Measurements from ENCODE around the gene STX8.

The STX8 gene

GRCh38 chr17:9239793-9240658 lies 335.6 kb downstream of the STX8 start:
- DNase-seq (ENCODE audit: low read depth), result peak; percentile 54

- no peak for DNase-seq (ENCODE audit: low read depth)
Measured at GRCh38 chr17:9239246-9239792, 336.3 kb downstream of the STX8 start.

- no peak for DNase-seq (ENCODE audit: low read depth)
Measured at GRCh38 chr17:9238340-9239245, 337.0 kb downstream of the STX8 start.

GRCh38 chr17:9237661-9238301 lies 337.8 kb downstream of the STX8 start:
- DNase-seq (ENCODE audit: low read depth), result no peak

GRCh38 chr17:9237053-9237410 lies 338.6 kb downstream of the STX8 start:
- DNase-seq (ENCODE audit: low read depth), result no peak

GRCh38 chr17:9236286-9237052 lies 339.2 kb downstream of the STX8 start:
- DNase-seq (ENCODE audit: low read depth), result no peak

DNA sequence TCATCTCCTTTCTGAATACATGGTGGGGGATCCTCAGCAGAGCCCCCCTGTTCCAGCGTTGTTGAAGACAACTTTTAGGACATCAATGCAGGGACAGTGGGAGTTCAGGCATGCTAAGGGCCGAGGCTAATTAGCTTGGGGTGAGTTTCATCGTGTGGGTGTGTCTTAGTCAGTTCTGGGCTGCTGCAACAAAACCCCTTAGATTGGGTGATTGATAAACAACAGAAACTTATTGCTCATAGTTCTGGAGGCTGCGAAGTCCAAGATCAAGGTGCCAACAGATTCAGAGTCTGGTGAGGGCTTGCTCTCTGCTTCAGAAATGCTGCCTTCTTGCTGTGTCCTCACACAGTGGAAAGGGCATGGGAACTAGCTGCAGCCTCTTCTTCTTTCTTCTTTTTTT lies 340.3 kb downstream of the STX8 start:
- DNase-seq (ENCODE audit: low read depth), result no peak

- DNase-seq (ENCODE audit: low read depth), result no peak
Measured at GRCh38 chr17:9234389-9234945, 341.2 kb downstream of the STX8 start.

- DNase-seq (ENCODE audit: low read depth), result no peak
Measured at GRCh38 chr17:9233761-9234160, 341.9 kb downstream of the STX8 start.

- no peak for DNase-seq (ENCODE audit: low read depth)
Measured at GRCh38 chr17:9233271-9233599, 342.4 kb downstream of the STX8 start.

GRCh38 chr17:9232591-9233270 lies 342.9 kb downstream of the STX8 start:
- DNase-seq (ENCODE audit: low read depth), result no peak

- DNase-seq (ENCODE audit: low read depth), result no peak
Measured at GRCh38 chr17:9232155-9232475, 343.5 kb downstream of the STX8 start.

DNA sequence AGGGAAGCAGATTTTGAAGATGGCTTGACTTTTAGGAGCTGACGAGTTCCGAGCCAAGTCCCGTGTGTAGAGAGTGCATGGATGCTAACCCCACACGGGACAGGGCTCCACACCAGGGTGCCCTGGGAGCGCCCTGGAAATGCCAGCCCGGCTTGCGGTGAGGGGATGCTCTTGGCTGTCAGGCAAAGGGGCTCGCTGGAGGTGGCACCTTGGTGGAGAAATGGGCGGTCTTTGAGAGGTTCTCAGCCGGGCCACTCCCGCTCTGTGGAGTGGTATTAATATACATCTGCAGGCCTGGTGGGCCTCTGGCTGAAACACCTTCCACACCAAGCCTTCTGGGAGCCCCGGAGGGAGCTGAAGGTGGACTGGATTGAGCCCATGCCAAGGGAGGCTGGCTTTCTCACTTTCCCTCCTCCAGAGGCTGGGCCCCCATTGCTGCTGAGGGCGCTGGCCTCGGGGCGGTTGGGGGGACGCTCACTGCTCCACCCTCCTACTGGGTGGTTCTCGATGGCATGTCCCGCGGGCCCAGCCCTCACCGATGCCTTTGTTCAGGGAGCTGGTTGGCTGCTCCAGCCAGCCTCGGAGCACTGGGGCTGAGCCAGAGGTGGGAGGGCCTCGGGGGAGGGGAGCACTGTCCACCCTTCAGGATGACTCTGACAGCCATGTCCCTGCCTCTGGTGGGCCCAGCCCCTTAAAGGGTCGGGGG lies 344.0 kb downstream of the STX8 start:
- DNase-seq (ENCODE audit: low read depth), result no peak

DNA sequence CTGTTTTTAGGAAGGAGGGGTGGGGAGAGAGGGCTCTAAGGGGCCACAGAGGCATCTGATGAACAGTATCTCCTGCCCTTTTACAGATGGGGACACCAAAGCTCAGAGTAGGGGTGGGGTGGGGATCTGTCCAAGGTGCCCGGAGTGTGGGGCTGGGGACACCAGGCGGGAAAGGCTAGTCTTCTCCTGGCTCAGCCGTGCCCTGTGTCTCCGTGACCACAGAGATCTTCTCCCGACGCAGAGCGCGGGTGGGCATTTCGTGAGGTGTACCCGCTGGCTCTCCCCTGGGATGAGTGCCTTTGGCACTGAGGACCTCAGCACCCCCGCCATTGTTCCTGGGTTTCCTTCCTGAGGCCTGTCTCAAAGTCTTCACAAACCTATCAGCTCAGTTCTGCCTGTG lies 344.8 kb downstream of the STX8 start:
- DNase-seq (ENCODE audit: low read depth), result no peak

- DNase-seq (ENCODE audit: low read depth), result no peak
Measured at GRCh38 chr17:9230346-9230745, 345.3 kb downstream of the STX8 start.

DNA sequence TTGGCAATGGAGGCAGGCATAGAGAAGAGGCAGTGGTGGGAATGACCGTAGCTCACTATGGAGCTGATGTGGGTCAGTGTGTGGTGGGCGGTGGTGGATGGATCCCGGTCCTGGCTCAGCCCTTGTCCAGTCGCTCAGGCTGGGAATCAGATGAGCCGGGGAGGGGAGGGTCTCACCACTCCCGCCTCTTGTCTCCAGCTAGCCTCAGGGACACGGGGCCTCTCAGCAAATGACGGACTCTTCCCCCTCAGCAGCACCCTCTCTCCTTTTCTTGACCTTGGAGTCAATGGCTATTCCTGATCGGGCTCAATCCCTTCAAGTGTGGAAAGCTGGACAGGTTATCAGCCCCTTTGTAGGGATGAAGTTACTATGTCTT lies 345.8 kb downstream of the STX8 start:
- DNase-seq (ENCODE audit: low read depth), result no peak

DNA sequence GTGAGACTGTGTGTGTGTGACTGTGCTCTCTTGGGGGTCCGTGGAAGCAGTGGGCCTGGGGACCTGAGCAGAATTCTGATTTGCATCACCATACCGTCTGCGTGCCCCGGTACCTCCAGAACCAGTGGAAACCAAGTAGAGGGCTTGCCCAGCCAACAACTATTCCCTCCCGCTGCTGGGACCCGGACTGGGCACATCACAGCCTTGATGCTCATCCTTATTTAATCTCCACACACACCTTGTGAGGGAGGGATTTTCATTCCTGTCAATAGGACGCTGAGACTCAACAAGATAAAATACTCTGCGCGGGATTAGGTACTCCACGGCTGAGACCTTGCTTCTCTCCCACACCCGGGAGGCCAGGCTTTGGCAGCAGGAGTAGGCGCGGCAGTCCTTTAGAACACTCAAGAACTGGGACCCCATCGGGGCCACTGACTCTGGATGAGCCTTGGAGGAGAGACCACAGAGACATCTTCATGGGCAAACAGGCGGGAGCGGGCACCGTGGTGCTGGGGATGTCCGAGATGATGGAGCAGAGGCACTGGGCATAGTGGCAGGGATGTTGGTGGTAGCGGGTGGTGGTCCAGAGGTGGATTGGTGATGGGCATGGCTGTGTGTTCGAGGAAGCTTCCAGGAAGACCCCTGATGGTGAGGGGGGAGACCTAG lies 346.3 kb downstream of the STX8 start:
- DNase-seq (ENCODE audit: low read depth), result no peak

- no peak for DNase-seq (ENCODE audit: low read depth)
Measured at GRCh38 chr17:9228408-9229159, 347.0 kb downstream of the STX8 start.

- DNase-seq (ENCODE audit: low read depth), result no peak
Measured at GRCh38 chr17:9227819-9228407, 347.7 kb downstream of the STX8 start.
